ENCODE data around the gene SLIT3. TPM values are rescaled to one million over a fixed set of nuclear protein-coding genes. Genes with fewer than 3 reads are reported as not detected.

SLIT3 gene
- total RNA-seq, 4 donors from 2014 or later = 0.97 to 6.1 (median 3.4) TPM

DNA sequence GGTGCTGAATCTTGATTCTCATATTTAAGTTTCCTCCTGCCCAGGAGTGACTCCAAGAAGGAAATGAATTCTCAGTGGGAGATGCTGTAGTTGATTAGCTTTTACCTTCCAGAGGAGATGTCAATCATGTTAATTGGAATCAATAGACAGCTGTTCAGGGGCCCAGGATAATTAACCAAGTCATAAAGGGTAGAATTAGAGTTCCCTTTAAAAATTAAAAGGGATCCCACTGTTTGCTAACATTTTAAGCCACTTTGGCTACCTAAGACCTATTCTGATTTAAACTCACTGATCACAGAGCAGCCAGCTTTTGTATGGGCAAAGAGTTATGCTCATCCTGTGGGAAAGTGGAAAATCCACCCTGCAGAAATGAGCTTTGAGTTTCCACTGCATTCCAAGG lies 249.6 kb downstream of the SLIT3 start:
- H3K9me3 ChIP-seq = no peaks in the 10 kb centered on the region
- DNase-seq (no peak), ATAC-seq (no peak)
- no peaks in the 10 kb centered on the region for H3K36me3 ChIP-seq
- intact Hi-C loops (cut with DNase I; ENCODE audit: low total_unique reads) = no loop called here
- no peak overlapping the region for H3K4me3 ChIP-seq
- in situ Hi-C loops (cut with MboI; ENCODE audit: low sequenced_read_pairs in 4 of 4) = no loop called here
- no peaks in the 10 kb centered on the region for H3K27me3 ChIP-seq
- TF ChIP-seq CTCF (IDR thresholded peaks at IDR 0.05 in 4 of 5, conservative IDR thresholded peaks at IDR 0.05 in 1 of 5) (no peak), POLR2A (IDR thresholded peaks at IDR 0.05) (no peak)
- no peaks in the 10 kb centered on the region for H3K4me1 ChIP-seq
- no peak overlapping the region for H3K27ac ChIP-seq

DNA sequence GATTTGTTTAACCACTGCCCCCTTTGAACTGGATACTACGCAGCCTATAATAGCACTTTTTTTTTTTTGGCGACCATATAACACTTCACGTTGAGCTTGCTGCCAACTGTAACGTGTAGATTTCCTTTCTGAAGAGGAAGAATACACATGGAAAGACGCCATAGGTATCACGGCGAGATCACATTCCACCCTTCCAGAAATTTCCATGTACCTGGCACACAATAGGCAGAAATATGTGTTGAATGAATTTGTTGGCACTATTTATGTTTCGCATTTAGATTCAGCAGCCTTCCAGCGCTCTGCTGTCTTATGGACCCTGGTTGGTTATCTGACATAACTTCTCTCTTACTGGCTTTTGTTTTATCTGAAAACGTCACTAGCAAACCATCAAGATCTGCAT lies 250.3 kb downstream of the SLIT3 start:
- no peak for ATAC-seq
- Histone ChIP-seq H3K36me3 (no peaks in the 10 kb centered on the region), H3K27me3 (no peaks in the 10 kb centered on the region), H3K27ac (no peak overlapping the region), H3K4me3 (no peak overlapping the region), H3K4me1 (no peaks in the 10 kb centered on the region), H3K9me3 (no peaks in the 10 kb centered on the region)
- in situ Hi-C loops (cut with MboI; ENCODE audit: low sequenced_read_pairs in 4 of 4) = no loop called here
- TF ChIP-seq CTCF (IDR thresholded peaks at IDR 0.05 in 4 of 5, conservative IDR thresholded peaks at IDR 0.05 in 1 of 5) = no peak
- TF ChIP-seq POLR2A (IDR thresholded peaks at IDR 0.05) = no peak
- intact Hi-C loops (cut with DNase I; ENCODE audit: low total_unique reads) = no loop called here
- DNase-seq = no peak

DNA sequence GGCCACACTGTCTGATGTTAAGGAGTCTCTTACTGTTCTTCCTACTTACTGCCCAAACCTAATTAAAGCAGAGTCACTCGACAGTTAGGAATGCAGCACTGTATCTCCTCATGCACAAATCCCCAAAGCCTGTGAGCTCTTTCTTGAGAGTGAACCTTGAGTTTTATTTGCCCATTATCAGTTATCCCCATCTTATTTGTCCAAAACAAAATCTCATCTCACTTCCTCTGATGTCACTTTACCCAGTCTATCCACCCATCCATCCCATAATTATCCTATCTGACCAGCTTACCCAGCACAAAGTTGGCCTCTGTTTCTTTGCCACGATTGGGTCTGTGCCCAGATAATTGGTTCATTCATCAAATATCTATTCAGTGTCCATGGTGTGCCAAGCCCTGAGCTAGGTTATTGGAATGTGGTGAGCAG lies 250.8 kb downstream of the SLIT3 start:
- H3K9me3 ChIP-seq = no peaks in the 10 kb centered on the region
- no peak overlapping the region for H3K4me3 ChIP-seq
- in situ Hi-C loops (cut with MboI; ENCODE audit: low sequenced_read_pairs in 4 of 4) = no loop called here
- intact Hi-C loops (cut with DNase I; ENCODE audit: low total_unique reads) = no loop called here
- no peaks in the 10 kb centered on the region for H3K27me3 ChIP-seq
- no peak for ATAC-seq
- H3K4me1 ChIP-seq = no peaks in the 10 kb centered on the region
- TF ChIP-seq CTCF (IDR thresholded peaks at IDR 0.05 in 4 of 5, conservative IDR thresholded peaks at IDR 0.05 in 1 of 5) (no peak), POLR2A (IDR thresholded peaks at IDR 0.05) (no peak)
- H3K27ac ChIP-seq = no peak overlapping the region
- no peak for DNase-seq
- H3K36me3 ChIP-seq = no peaks in the 10 kb centered on the region

GRCh38 chr5:169049712-169050111 lies 251.2 kb downstream of the SLIT3 start:
- DNase-seq (no peak), ATAC-seq (no peak)
- H3K9me3 ChIP-seq = no peaks in the 10 kb centered on the region
- no peak overlapping the region for H3K4me3 ChIP-seq
- H3K4me1 ChIP-seq = no peaks in the 10 kb centered on the region
- no peak overlapping the region for H3K27ac ChIP-seq
- in situ Hi-C loops (cut with MboI; ENCODE audit: low sequenced_read_pairs in 4 of 4) = no loop called here
- H3K36me3 ChIP-seq = no peaks in the 10 kb centered on the region
- no peaks in the 10 kb centered on the region for H3K27me3 ChIP-seq
- intact Hi-C loops (cut with DNase I; ENCODE audit: low total_unique reads) = no loop called here
- no peak for TF ChIP-seq CTCF (IDR thresholded peaks at IDR 0.05 in 4 of 5, conservative IDR thresholded peaks at IDR 0.05 in 1 of 5)
- no peak for TF ChIP-seq POLR2A (IDR thresholded peaks at IDR 0.05)

Measured in gastrocnemius medialis (tissue), 4 donors.